Measurements from ENCODE around the gene MYO1H.
A peak's percentile ranks its signal among the peaks of the same experiment; 100 is the strongest.

DNA sequence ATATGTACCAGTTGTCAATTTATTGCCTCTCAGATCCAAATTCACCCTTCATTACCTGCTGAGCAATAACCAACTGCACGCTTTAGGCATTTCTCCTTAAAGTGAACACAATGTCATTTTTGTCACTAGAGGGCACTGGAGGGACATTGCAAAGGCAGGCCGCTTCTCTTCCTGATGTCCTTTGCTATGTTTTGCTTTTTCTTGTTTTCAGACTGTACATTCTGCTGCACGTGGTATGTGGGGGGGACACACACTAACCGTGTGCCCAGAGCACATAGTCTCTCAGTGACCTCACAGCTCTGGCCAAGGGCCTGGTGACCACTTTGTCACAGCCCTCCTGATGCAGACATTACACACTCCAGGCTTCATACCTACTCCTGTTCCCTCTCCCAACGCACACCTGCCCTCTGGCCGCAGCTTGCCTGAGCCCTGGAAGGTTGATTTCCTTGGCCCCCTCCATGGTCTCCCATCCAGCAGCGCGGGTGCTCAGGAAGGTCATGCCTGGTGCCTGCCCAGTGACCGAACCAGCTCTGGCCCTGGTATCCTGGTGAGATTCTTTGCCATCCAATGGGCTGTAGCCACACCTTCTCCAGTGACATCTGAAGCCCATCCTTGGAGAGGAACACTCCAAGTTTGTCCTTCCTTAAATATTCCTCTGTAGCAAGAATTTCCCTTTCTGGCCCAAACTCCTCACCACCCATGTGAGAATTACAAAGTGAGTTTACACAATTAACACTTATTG is 39.9 kb downstream of the MYO1H start:
- TF ChIP-seq, protein P1, sequence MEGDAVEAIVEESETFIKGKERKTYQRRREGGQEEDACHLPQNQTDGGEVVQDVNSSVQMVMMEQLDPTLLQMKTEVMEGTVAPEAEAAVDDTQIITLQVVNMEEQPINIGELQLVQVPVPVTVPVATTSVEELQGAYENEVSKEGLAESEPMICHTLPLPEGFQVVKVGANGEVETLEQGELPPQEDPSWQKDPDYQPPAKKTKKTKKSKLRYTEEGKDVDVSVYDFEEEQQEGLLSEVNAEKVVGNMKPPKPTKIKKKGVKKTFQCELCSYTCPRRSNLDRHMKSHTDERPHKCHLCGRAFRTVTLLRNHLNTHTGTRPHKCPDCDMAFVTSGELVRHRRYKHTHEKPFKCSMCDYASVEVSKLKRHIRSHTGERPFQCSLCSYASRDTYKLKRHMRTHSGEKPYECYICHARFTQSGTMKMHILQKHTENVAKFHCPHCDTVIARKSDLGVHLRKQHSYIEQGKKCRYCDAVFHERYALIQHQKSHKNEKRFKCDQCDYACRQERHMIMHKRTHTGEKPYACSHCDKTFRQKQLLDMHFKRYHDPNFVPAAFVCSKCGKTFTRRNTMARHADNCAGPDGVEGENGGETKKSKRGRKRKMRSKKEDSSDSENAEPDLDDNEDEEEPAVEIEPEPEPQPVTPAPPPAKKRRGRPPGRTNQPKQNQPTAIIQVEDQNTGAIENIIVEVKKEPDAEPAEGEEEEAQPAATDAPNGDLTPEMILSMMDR (IDR thresholded peaks at IDR 0.05; ENCODE audit: insufficient read depth, low read length), result peak; percentile 57
- TF ChIP-seq POLR2AphosphoS5 (IDR thresholded peaks at IDR 0.05; ENCODE audit: low read depth) (no peak), SPI1 (IDR thresholded peaks at IDR 0.05; ENCODE audit: borderline replicate concordance, low read depth) (no peak), GABPA (IDR thresholded peaks at IDR 0.05; ENCODE audit: low read depth) (no peak)
- TF ChIP-seq, protein P2, sequence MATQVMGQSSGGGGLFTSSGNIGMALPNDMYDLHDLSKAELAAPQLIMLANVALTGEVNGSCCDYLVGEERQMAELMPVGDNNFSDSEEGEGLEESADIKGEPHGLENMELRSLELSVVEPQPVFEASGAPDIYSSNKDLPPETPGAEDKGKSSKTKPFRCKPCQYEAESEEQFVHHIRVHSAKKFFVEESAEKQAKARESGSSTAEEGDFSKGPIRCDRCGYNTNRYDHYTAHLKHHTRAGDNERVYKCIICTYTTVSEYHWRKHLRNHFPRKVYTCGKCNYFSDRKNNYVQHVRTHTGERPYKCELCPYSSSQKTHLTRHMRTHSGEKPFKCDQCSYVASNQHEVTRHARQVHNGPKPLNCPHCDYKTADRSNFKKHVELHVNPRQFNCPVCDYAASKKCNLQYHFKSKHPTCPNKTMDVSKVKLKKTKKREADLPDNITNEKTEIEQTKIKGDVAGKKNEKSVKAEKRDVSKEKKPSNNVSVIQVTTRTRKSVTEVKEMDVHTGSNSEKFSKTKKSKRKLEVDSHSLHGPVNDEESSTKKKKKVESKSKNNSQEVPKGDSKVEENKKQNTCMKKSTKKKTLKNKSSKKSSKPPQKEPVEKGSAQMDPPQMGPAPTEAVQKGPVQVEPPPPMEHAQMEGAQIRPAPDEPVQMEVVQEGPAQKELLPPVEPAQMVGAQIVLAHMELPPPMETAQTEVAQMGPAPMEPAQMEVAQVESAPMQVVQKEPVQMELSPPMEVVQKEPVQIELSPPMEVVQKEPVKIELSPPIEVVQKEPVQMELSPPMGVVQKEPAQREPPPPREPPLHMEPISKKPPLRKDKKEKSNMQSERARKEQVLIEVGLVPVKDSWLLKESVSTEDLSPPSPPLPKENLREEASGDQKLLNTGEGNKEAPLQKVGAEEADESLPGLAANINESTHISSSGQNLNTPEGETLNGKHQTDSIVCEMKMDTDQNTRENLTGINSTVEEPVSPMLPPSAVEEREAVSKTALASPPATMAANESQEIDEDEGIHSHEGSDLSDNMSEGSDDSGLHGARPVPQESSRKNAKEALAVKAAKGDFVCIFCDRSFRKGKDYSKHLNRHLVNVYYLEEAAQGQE (IDR thresholded peaks at IDR 0.05; ENCODE audit: insufficient replicate concordance, low read depth), result no peak
